SK-N-SH treated with all-trans-retinoic acid at 6 μM for 48 hours (cell line): ENCODE data around the gene ADGRL2.

Source experiments
- ATAC-seq: fragments of 200-7000 bp; cut with Tn5 transposase; 3 replicates; pipeline ENCODE4 v1.9.1; 2020; ENCODE audit warnings: mild to moderate bottlenecking, moderate library complexity
- ARNTL ChIP-seq: fragments of 450-650 bp; formaldehyde crosslinking; IDR thresholded peaks from 2 replicates; pipeline ENCODE4 v1.5.0; 2020; ENCODE audit warnings: low read depth, mild to moderate bottlenecking, moderate library complexity, borderline replicate concordance
- BACH2 ChIP-seq: fragments of 250-450 bp; sonication (Bioruptor Pico); IDR thresholded peaks from 2 replicates; pipeline ENCODE4 v1.9.0; 2021; ENCODE audit warnings: mild to moderate bottlenecking, borderline replicate concordance
- CREB5 ChIP-seq: fragments of 250-450 bp; sonication (Bioruptor Pico); IDR thresholded peaks from 2 replicates; pipeline ENCODE4 v1.5.1; 2020; ENCODE audit warnings: low read depth, mild to moderate bottlenecking, moderate library complexity
- CSDC2 ChIP-seq: fragments of 250-450 bp; sonication (Bioruptor Pico); IDR thresholded peaks from 2 replicates; pipeline ENCODE4 v1.5.0; 2020; ENCODE audit warnings: mild to moderate bottlenecking, moderate library complexity
- ESRRG ChIP-seq: fragments of 250-450 bp; sonication (Bioruptor Pico); IDR thresholded peaks from 2 replicates; pipeline ENCODE4 v1.6.1; 2021; ENCODE audit warnings: mild to moderate bottlenecking
- GLIS3 ChIP-seq: fragments of 250-450 bp; sonication (Bioruptor Pico); IDR thresholded peaks from 2 replicates; pipeline ENCODE4 v1.5.0; 2020; ENCODE audit warnings: mild to moderate bottlenecking, moderate library complexity
- ISL1 ChIP-seq: fragments of 250-450 bp; sonication (Bioruptor Pico); IDR thresholded peaks from 2 replicates; pipeline ENCODE4 v2.1.2; 2022; ENCODE audit warnings: mild to moderate bottlenecking, moderate library complexity
- OSR1 ChIP-seq: fragments of 250-450 bp; sonication (Bioruptor Pico); IDR thresholded peaks from 2 replicates; pipeline ENCODE4 v1.8.0; 2022; ENCODE audit warnings: moderate library complexity, mild to moderate bottlenecking, inconsistent platforms
- PATZ1 ChIP-seq: fragments of 250-450 bp; sonication (Bioruptor Pico); IDR thresholded peaks from 2 replicates; pipeline ENCODE4 v1.8.0; 2020; ENCODE audit warnings: mild to moderate bottlenecking, moderate library complexity, borderline replicate concordance
- PPARA ChIP-seq: fragments of 250-450 bp; sonication (Bioruptor Pico); IDR thresholded peaks from 2 replicates; pipeline ENCODE4 v1.5.0; 2020; ENCODE audit warnings: mild to moderate bottlenecking, borderline replicate concordance
- RARB ChIP-seq: fragments of 250-450 bp; sonication (Bioruptor Pico); IDR thresholded peaks from 2 replicates; pipeline ENCODE4 v1.8.0; 2021; ENCODE audit warnings: mild to moderate bottlenecking, moderate library complexity
- SNAI2 ChIP-seq: fragments of 250-450 bp; sonication (Bioruptor Pico); IDR thresholded peaks from 2 replicates; pipeline ENCODE4 v1.5.0; 2020; ENCODE audit warnings: mild to moderate bottlenecking, moderate library complexity
- TCF4 ChIP-seq: fragments of 250-450 bp; sonication (Bioruptor Pico); IDR thresholded peaks from 2 replicates; pipeline ENCODE4 v1.8.0; 2021; ENCODE audit warnings: mild to moderate bottlenecking, moderate library complexity, borderline replicate concordance
- TOX ChIP-seq: fragments of 250-450 bp; sonication (Bioruptor Pico); IDR thresholded peaks from 2 replicates; pipeline ENCODE4 v1.8.0; 2021; ENCODE audit warnings: mild to moderate bottlenecking, moderate library complexity, borderline replicate concordance
- ZC3H10 ChIP-seq: fragments of 250-450 bp; sonication (Bioruptor Pico); IDR thresholded peaks from 2 replicates; pipeline ENCODE4 v1.5.1; 2021; ENCODE audit warnings: mild to moderate bottlenecking, moderate library complexity
- ZFP3 ChIP-seq: fragments of 250-450 bp; sonication (Bioruptor Pico); IDR thresholded peaks from 2 replicates; pipeline ENCODE4 v1.5.0; 2020; ENCODE audit warnings: mild to moderate bottlenecking, moderate library complexity
- ZFP30 ChIP-seq: fragments of 450-650 bp; formaldehyde crosslinking; IDR thresholded peaks from 2 replicates; pipeline ENCODE4 v1.5.0; 2022; ENCODE audit warnings: mild to moderate bottlenecking, moderate library complexity
- ZNF565 ChIP-seq: fragments of 450-650 bp; formaldehyde crosslinking; conservative IDR thresholded peaks from 2 replicates; pipeline ENCODE4 v1.5.0; 2020; ENCODE audit warnings: low read depth, mild to moderate bottlenecking, moderate library complexity
- ZNF70 ChIP-seq: fragments of 450-650 bp; formaldehyde crosslinking; IDR thresholded peaks from 2 replicates; pipeline ENCODE4 v1.5.0; 2020; ENCODE audit warnings: mild to moderate bottlenecking, moderate library complexity
- ZNF8 ChIP-seq: fragments of 450-650 bp; formaldehyde crosslinking; IDR thresholded peaks from 2 replicates; pipeline ENCODE4 v1.5.0; 2020; ENCODE audit warnings: mild to moderate bottlenecking, moderate library complexity
- TF ChIP-seq, protein P1 (sequence below): fragments of 250-450 bp; sonication (Bioruptor Pico); IDR thresholded peaks from 2 replicates; pipeline ENCODE4 v1.5.1; 2021; ENCODE audit warnings: mild to moderate bottlenecking, moderate library complexity
- TF ChIP-seq, protein P2 (sequence below): fragments of 250-450 bp; sonication (Bioruptor Pico); IDR thresholded peaks from 2 replicates; pipeline ENCODE4 v1.8.0; 2021; ENCODE audit warnings: low read depth, mild to moderate bottlenecking, moderate library complexity, borderline replicate concordance
- TF ChIP-seq, protein P3 (sequence below): fragments of 250-450 bp; sonication (Bioruptor Pico); IDR thresholded peaks from 2 replicates; pipeline ENCODE4 v1.5.0; 2020; ENCODE audit warnings: mild to moderate bottlenecking, moderate library complexity

ADGRL2 gene

GRCh38 chr1:81760477-81761097 lies 40.1 kb upstream of the ADGRL2 start:
- TF ChIP-seq BACH2 (CRISPR knock-in tag) (no peak), ZC3H10 (CRISPR knock-in tag) (no peak), ZFP3 (CRISPR knock-in tag) (no peak), ZNF70 (CRISPR knock-in tag) (no peak), ARNTL (no peak), ZFP30 (CRISPR knock-in tag) (no peak), CREB5 (no peak), ISL1 (no peak), TCF4 (no peak), RARB (CRISPR knock-in tag) (no peak), OSR1 (CRISPR knock-in tag) (no peak), CSDC2 (CRISPR knock-in tag) (no peak), TOX (no peak), ZNF8 (CRISPR knock-in tag) (no peak), PATZ1 (CRISPR knock-in tag) (no peak)
- TF ChIP-seq, protein P1, sequence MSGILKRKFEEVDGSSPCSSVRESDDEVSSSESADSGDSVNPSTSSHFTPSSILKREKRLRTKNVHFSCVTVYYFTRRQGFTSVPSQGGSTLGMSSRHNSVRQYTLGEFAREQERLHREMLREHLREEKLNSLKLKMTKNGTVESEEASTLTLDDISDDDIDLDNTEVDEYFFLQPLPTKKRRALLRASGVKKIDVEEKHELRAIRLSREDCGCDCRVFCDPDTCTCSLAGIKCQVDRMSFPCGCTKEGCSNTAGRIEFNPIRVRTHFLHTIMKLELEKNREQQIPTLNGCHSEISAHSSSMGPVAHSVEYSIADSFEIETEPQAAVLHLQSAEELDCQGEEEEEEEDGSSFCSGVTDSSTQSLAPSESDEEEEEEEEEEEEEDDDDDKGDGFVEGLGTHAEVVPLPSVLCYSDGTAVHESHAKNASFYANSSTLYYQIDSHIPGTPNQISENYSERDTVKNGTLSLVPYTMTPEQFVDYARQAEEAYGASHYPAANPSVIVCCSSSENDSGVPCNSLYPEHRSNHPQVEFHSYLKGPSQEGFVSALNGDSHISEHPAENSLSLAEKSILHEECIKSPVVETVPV (CRISPR knock-in tag): no peak
- TF ChIP-seq, protein P2, sequence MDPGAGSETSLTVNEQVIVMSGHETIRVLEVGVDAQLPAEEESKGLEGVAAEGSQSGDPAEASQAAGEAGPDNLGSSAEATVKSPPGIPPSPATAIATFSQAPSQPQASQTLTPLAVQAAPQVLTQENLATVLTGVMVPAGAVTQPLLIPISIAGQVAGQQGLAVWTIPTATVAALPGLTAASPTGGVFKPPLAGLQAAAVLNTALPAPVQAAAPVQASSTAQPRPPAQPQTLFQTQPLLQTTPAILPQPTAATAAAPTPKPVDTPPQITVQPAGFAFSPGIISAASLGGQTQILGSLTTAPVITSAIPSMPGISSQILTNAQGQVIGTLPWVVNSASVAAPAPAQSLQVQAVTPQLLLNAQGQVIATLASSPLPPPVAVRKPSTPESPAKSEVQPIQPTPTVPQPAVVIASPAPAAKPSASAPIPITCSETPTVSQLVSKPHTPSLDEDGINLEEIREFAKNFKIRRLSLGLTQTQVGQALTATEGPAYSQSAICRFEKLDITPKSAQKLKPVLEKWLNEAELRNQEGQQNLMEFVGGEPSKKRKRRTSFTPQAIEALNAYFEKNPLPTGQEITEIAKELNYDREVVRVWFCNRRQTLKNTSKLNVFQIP (CRISPR knock-in tag): no peak
- TF ChIP-seq, protein P3, sequence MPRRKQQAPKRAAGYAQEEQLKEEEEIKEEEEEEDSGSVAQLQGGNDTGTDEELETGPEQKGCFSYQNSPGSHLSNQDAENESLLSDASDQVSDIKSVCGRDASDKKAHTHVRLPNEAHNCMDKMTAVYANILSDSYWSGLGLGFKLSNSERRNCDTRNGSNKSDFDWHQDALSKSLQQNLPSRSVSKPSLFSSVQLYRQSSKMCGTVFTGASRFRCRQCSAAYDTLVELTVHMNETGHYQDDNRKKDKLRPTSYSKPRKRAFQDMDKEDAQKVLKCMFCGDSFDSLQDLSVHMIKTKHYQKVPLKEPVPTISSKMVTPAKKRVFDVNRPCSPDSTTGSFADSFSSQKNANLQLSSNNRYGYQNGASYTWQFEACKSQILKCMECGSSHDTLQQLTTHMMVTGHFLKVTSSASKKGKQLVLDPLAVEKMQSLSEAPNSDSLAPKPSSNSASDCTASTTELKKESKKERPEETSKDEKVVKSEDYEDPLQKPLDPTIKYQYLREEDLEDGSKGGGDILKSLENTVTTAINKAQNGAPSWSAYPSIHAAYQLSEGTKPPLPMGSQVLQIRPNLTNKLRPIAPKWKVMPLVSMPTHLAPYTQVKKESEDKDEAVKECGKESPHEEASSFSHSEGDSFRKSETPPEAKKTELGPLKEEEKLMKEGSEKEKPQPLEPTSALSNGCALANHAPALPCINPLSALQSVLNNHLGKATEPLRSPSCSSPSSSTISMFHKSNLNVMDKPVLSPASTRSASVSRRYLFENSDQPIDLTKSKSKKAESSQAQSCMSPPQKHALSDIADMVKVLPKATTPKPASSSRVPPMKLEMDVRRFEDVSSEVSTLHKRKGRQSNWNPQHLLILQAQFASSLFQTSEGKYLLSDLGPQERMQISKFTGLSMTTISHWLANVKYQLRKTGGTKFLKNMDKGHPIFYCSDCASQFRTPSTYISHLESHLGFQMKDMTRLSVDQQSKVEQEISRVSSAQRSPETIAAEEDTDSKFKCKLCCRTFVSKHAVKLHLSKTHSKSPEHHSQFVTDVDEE: no peak
- ATAC-seq: no peak

GRCh38 chr1:81775510-81775909 lies 25.2 kb upstream of the ADGRL2 start:
- no peak for TF ChIP-seq PPARA (CRISPR knock-in tag)
- TF ChIP-seq ESRRG (CRISPR knock-in tag): no peak
- no peak for TF ChIP-seq ZFP30 (CRISPR knock-in tag)
- TF ChIP-seq ZNF565 (CRISPR knock-in tag): no peak
- TF ChIP-seq TOX: no peak
- no peak for TF ChIP-seq ZNF8 (CRISPR knock-in tag)
- TF ChIP-seq ZFP3 (CRISPR knock-in tag): no peak
- TF ChIP-seq CREB5: no peak
- TF ChIP-seq, protein P1 (CRISPR knock-in tag): no peak
- TF ChIP-seq CSDC2 (CRISPR knock-in tag): no peak
- no peak for TF ChIP-seq ZNF70 (CRISPR knock-in tag)
- TF ChIP-seq, protein P3: no peak
- TF ChIP-seq TCF4: no peak
- no peak for TF ChIP-seq ZC3H10 (CRISPR knock-in tag)
- no peak for TF ChIP-seq GLIS3
- TF ChIP-seq ISL1: no peak
- TF ChIP-seq SNAI2: no peak
- no peak for ATAC-seq
